GM12878 (cell line): ENCODE results near the gene MYL12A. TPM values are rescaled to one million over a fixed set of nuclear protein-coding genes. Genes with fewer than 3 reads are reported as not detected.

ENCODE experiments used
- ATF7 ChIP-seq: fragments of 450-650 bp; IDR thresholded peaks from 2 replicates; pipeline ENCODE4 v1.6.1; 2016; ENCODE audit warnings: low read depth, mild to moderate bottlenecking
- CEBPZ ChIP-seq: fragments of 150-350 bp; IDR thresholded peaks from 2 replicates; pipeline ENCODE4 v1.6.1; 2016; ENCODE audit warnings: low read depth, low read length
- E2F4 ChIP-seq: IDR thresholded peaks from 2 replicates; pipeline ENCODE4 v1.6.1; 2012; ENCODE audit warnings: low read depth, low read length, improper control_type of control experiment
- E4F1 ChIP-seq: fragments of 450-650 bp; IDR thresholded peaks from 2 replicates; pipeline ENCODE4 v1.6.1; 2018; ENCODE audit warnings: borderline replicate concordance, mild to moderate bottlenecking; ENCODE audit not compliant: partially characterized antibody
- FOXM1 ChIP-seq: IDR thresholded peaks from 2 replicates; pipeline ENCODE4 v1.6.1; 2012; ENCODE audit warnings: low read depth, mild to moderate bottlenecking, inconsistent platforms, low read length, moderate library complexity
- MYC ChIP-seq: IDR thresholded peaks from 2 replicates; pipeline ENCODE4 v1.6.1; 2011; ENCODE audit warnings: mild to moderate bottlenecking, low read length, moderate library complexity, inconsistent platforms; ENCODE audit not compliant: insufficient read depth, insufficient replicate concordance, insufficient read length, severe bottlenecking
- PKNOX1 ChIP-seq: fragments of 450-650 bp; IDR thresholded peaks from 2 replicates; pipeline ENCODE4 v1.6.1; 2016; ENCODE audit warnings: mild to moderate bottlenecking
- POLR2AphosphoS5 ChIP-seq: IDR thresholded peaks from 2 replicates; pipeline ENCODE4 v1.6.1; 2011; ENCODE audit warnings: mild to moderate bottlenecking, low read length, inconsistent platforms
- SIN3A ChIP-seq: IDR thresholded peaks from 2 replicates; pipeline ENCODE4 v1.6.1; 2012; ENCODE audit warnings: low read depth, low read length, improper control_type of control experiment
- SMAD5 ChIP-seq: IDR thresholded peaks from 2 replicates; pipeline ENCODE4 v1.6.1; 2016; ENCODE audit warnings: antibody characterized with exemption, low read depth
- SREBF2 ChIP-seq: IDR thresholded peaks from 2 replicates; pipeline ENCODE4 v1.6.1; 2012; ENCODE audit warnings: mild to moderate bottlenecking, low read length
- TCF12 ChIP-seq: IDR thresholded peaks from 2 replicates; pipeline ENCODE4 v1.6.1; 2011; ENCODE audit warnings: low read depth, mild to moderate bottlenecking, low read length
- TCF3 ChIP-seq: IDR thresholded peaks from 2 replicates; pipeline ENCODE4 v1.6.1; 2012; ENCODE audit warnings: low read depth, mild to moderate bottlenecking, low read length, borderline replicate concordance; ENCODE audit not compliant: insufficient read depth
- ZBTB40 ChIP-seq: fragments of 450-650 bp; IDR thresholded peaks from 2 replicates; pipeline ENCODE4 v1.6.1; 2016; ENCODE audit warnings: mild to moderate bottlenecking, moderate library complexity, borderline replicate concordance
- ZNF207 ChIP-seq: fragments of 450-650 bp; IDR thresholded peaks from 2 replicates; pipeline ENCODE4 v1.6.1; 2014; ENCODE audit warnings: antibody characterized with exemption, mild to moderate bottlenecking, borderline replicate concordance
- ZZZ3 ChIP-seq: IDR thresholded peaks from 2 replicates; pipeline ENCODE4 v1.6.1; 2011; ENCODE audit warnings: low read depth; ENCODE audit not compliant: control insufficient read depth, insufficient read length
- polyA plus RNA-seq, 11 experiments: library from polyadenylated mRNA; depleted of rRNA in 4 of 11; unstranded in 6 of 11; stranded (reverse) in 5 of 11; fragments of >200 nt; fragmentation: Nextera tagmentation in 4 of 11; fragmentation: Illumina TruSeq in 1 of 11; extraction: Ambion mirVana in 4 of 11; extraction: Trizol in 1 of 11; gene quantifications; 1 replicate in 1 of 11; 2 replicates in 10 of 11; pipeline versions ENCODE4 v1.2.1 to v1.2.3, GENCODE V29; 2011 to 2016; ENCODE audit warnings: inconsistent platforms in 2 of 11, missing spikeins in 2 of 11, low read depth in 1 of 11
- total RNA-seq, 4 experiments: library from RNA; depleted of rRNA in 3 of 4; stranded (reverse); fragments of >200 nt in 3 of 4; fragmentation: Illumina TruSeq in 1 of 4; extraction: Trizol in 1 of 4; gene quantifications; 2 replicates each; pipeline versions ENCODE4 v1.2.1 to v1.2.3, GENCODE V29; 2013 to 2021

The MYL12A gene
- total and polyA plus RNA-seq, 10 of the 15 experiments (the other 5 are each of a cell fraction or from before 2014, with no cell fraction given), result 488 to 1,663 (median 924) TPM

GRCh38 chr18:3246635-3247239 lies 864 bp upstream of the MYL12A start (continued):
- TF ChIP-seq ZBTB40 (0 out of 2 replicates have a peak, but pooled peaks have one; percentile 13), SREBF2 (no peak), PKNOX1 (no peak), ZNF207 (no peak), ATF7 (no peak), FOXM1 (no peak), POLR2AphosphoS5 (no peak; the same call in 1 of the 2 replicates), E4F1 (no peak), MYC (no peak), SIN3A (no peak; the same call in 1 of the 2 replicates), TCF12 (0 out of 2 replicates have a peak, but pooled peaks have one; percentile 10), ZZZ3 (no peak), SMAD5 (no peak), TCF3 (no peak), E2F4 (no peak), CEBPZ (no peak)
